ENCODE data around the gene ETFB. TPM values are rescaled to one million over a fixed set of nuclear protein-coding genes. Genes with fewer than 3 reads are reported as not detected.

Gene ETFB
- total RNA-seq, 1 donor from 2014 or later: 36.9 TPM

- no peak for TF ChIP-seq CTCF (IDR thresholded peaks at IDR 0.05; ENCODE audit: insufficient read depth, low read length, poor library complexity, severe bottlenecking)
Measured at GRCh38 chr19:51391073-51391611, 25.0 kb upstream of the ETFB start.

GRCh38 chr19:51389143-51389542, 23.0 kb upstream of the ETFB start:
- H3K27me3 ChIP-seq (ENCODE audit: control insufficient read depth, insufficient read depth, low read length): no peaks in the 10 kb centered on the region
- no peak for DNase-seq (ENCODE audit: low read depth)
- no peak for TF ChIP-seq CTCF (IDR thresholded peaks at IDR 0.05; ENCODE audit: insufficient read depth, low read length, poor library complexity, severe bottlenecking)
- H3K4me3 ChIP-seq (ENCODE audit: low read depth, low read length): no peak overlapping the region
- H3K36me3 ChIP-seq (ENCODE audit: control insufficient read depth, insufficient read depth, low read length): no peaks in the 10 kb centered on the region

More at GRCh38 chr19:51391073-51391611, 25.0 kb upstream of the ETFB start:
- H3K4me3 ChIP-seq (ENCODE audit: low read depth, low read length): no peak overlapping the region
- H3K27me3 ChIP-seq (ENCODE audit: control insufficient read depth, insufficient read depth, low read length): no peaks in the 10 kb centered on the region
- H3K36me3 ChIP-seq (ENCODE audit: control insufficient read depth, insufficient read depth, low read length): no peaks in the 10 kb centered on the region
- no peak for DNase-seq (ENCODE audit: low read depth)

- DNase-seq (ENCODE audit: low read depth): no peak
- H3K27me3 ChIP-seq (ENCODE audit: control insufficient read depth, insufficient read depth, low read length): no peaks in the 10 kb centered on the region
- no peak for TF ChIP-seq CTCF (IDR thresholded peaks at IDR 0.05; ENCODE audit: insufficient read depth, low read length, poor library complexity, severe bottlenecking)
- no peak within 1 kb of the TSS for H3K4me3 ChIP-seq (ENCODE audit: low read depth, low read length)
- no peaks in the 10 kb centered on the region for H3K36me3 ChIP-seq (ENCODE audit: control insufficient read depth, insufficient read depth, low read length)
Measured at GRCh38 chr19:51387924-51388389, 21.8 kb upstream of the ETFB start, which contains the start of gene LIM2. Gene LIM2, minus strand, starts transcription at chr19:51387974. Its CDS starts 531 bp downstream, at chr19:51387443.

- H3K27me3 ChIP-seq (ENCODE audit: control insufficient read depth, insufficient read depth, low read length): no peaks in the 10 kb centered on the region
- no peak for TF ChIP-seq CTCF (IDR thresholded peaks at IDR 0.05; ENCODE audit: insufficient read depth, low read length, poor library complexity, severe bottlenecking)
- no peak for DNase-seq (ENCODE audit: low read depth)
- no peaks in the 10 kb centered on the region for H3K36me3 ChIP-seq (ENCODE audit: control insufficient read depth, insufficient read depth, low read length)
- H3K4me3 ChIP-seq (ENCODE audit: low read depth, low read length): no peak overlapping the region
Measured at GRCh38 chr19:51386882-51387520, 20.8 kb upstream of the ETFB start.

- H3K4me3 ChIP-seq (ENCODE audit: low read depth, low read length): no peak overlapping the region
- H3K36me3 ChIP-seq (ENCODE audit: control insufficient read depth, insufficient read depth, low read length): no peaks in the 10 kb centered on the region
- TF ChIP-seq CTCF (IDR thresholded peaks at IDR 0.05; ENCODE audit: insufficient read depth, low read length, poor library complexity, severe bottlenecking): no peak
Measured at GRCh38 chr19:51382004-51382403, 15.8 kb upstream of the ETFB start.

More at GRCh38 chr19:51382004-51382403, 15.8 kb upstream of the ETFB start:
- DNase-seq (ENCODE audit: low read depth): no peak
- H3K27me3 ChIP-seq (ENCODE audit: control insufficient read depth, insufficient read depth, low read length): no peaks in the 10 kb centered on the region
